IPS DF 4.7 (cell line): ENCODE measurements around the gene C5orf52.
A peak's percentile ranks its signal among the peaks of the same experiment; 100 is the strongest.
"Not testable (repeated sequence)": the region's sequence is repeated elsewhere in the genome, so short reads cannot be mapped to it uniquely, and the experiment has no call there.

Source experiments
- DNase-seq: peaks from one replicate; pipeline ENCODE4 v3.0.0-alpha.2; 2013; ENCODE audit warnings: low spot score; ENCODE audit errors: extremely low read depth

The C5orf52 gene

DNA sequence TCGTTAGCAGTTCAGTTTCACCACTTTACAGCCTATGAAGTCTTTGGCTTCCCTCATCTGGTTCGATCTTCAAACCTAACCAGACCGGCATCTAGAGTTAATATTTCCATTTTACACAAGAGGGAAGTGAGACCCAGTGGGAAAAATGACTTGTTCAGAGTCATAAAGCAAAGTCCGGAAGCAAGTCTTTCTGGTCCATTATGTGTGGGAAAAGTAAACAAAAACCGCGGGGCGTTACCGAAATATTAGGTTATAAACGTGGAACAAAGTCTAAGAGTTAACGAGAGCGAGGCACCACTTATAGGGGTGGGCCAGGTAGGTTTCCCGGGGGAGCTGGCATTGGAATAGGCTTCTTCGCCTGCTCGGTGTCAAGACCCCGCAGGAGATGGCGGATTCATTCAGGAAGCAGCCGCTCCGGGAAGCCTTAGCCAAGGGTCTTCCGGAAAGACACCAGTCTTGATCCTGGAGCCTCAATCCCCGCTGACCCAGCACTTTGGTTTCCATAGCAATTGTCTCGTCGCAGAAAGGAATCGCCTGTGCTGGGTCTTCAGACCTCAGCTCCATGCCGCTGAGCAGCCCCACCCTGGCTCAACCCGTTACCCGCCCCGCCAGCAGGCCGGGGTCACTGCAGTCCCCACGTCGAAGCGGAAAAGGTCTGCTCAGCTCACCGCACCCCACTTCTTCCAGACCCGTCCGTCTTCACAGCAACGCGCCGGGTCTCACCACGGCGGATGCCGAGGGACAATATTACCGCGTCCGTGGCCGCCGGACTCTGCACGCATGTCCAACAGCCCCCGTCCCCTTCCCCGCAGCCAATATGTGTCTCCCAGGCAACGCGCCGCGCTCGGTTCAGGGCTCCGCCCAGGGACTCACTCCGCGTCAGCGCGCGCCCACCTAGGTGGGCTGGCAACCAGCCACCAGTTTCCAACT is at the start of gene C5orf52:
TSS of gene C5orf52 (plus strand) at position 872 of the 930 bp plus-strand sequence. CDS start 82 bp downstream, outside the sequence.
- no peak for DNase-seq

DNA sequence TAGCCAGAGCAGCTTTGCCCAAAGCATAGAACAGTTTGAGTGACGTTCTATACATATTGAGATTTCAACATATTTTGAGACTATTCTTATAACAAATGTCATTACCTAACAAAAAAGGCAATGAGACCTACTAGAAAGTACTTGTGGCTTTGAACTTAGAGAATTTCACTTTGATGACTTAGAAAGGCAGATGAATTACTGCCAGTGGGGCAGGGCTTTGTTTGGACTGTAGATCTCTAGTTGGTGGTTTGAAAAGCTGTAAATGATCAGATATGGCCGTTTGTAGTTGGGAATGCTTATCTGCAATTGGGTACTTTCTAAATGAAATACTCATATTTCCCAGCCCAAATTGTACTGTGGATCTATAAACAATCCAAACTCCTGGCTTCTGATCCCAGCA is 47.2 kb upstream of the C5orf52 start:
- DNase-seq, result no peak

DNA sequence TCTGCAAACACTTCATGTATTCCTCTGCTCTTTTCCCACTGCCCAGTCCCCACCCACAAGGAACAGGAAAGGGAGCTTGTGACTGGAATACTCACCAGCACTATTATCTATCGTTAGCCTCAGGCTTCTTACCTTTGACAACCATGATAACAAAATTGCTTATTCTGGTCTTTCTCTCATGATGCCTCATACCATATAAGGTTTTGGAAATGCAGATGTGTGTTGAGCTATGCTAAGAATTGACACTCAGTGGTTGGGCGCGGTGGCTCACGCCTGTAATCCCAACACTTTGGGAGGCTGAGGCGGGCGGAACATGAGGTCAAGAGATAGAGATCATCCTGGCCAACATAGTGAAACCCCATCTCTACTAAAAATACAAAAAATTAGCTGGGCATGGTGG is 44.5 kb upstream of the C5orf52 start:
- DNase-seq, result no peak

DNA sequence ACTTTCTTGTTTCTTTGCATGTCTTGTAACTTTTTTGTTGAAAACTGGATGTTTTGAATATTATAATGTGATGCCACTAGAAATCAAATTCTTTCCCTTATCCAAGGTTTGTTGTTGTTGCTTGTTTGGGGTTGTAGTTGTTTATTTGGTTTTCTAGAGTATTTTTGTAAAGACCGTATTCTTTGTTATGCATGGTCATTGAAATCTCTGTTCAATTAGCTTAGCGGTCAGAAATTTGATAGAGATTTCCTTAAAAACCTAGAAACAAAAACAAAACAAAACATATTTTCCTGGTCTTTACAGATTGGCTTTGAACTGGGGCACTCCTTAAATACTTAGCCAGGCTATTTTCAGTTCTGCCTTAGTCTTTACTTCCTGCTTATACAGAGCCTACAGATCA is 41.0 kb upstream of the C5orf52 start:
- no peak for DNase-seq

DNA sequence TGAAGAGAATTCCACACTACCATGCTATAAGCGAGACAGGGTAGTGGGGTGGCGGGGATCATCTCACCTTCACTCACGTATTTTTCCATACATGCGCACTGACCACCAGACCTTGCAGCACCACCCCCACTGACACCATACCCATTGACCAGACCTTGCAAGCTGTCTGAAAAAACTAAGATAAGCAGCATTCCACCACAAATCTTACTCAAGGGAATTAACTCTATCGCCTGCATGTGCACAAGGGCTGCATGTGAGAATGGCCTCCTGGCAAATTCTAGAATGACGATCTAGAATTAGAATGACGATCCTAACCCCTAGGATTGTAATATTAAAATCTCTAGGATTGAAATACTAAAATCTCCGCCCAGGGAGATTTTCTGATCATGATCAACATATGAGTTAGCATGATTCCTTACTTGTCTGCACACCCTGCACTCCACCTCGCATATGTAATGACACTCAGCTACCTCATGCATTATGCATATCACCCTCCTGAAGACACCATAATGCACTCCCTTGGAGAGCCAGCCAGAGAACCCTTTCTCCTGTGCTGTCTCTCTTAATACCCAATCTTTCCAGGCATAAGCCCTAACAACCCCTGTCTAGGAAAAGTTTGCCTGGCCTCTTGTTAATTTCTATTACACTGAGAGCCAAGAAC is 30.8 kb upstream of the C5orf52 start:
- DNase-seq, result no peak

DNA sequence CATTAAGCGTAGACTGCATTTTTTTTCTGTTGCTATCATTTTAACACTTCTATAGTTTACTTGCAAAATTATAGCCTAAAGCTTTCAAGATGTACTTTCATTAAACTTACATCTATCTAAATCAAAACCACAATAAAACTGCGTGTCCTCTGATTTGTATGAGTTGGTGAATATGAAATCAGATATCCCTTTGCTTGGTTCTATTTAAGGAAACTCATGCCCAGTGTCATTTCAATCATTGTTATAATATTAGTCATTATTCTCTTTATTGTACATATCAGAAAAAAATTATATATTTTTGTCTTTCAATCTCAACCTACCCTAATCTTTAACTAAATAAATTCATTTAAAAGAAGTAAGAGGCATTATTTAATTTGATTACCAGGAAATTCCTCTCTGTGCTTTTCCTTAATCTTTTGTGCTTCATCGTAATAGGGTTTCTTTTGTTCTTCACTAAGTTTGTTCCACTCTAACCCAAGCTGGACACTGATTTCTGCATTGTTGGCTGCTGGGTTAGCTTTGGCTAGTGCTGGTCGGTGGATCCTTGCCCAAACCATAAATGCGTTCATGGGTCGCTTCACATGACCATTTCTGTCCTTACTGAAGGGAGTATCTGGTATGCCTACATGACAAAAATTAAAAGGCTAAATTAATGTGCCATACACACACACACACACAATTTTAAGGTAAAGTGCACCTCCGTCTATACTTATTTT is 22.9 kb upstream of the C5orf52 start:
- DNase-seq, result no peak

DNA sequence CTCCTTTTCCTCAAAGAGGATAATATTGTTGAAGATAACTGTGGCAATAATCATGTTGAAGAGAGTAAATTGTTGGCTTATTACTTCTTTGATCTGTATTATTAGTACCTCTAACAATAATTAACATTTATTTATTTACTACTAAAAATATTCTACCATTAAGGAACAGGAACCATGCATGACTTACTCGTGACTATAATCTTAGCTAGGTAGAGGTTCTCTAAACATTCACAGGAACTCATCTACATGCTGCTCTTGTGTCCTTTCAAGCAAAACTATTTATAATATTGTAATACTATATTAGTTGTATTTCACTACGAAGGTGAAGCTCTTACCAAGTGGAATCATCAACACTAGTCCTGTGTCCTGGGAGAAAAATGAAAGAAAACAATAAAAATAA is 22.2 kb upstream of the C5orf52 start:
- DNase-seq, result no peak

DNA sequence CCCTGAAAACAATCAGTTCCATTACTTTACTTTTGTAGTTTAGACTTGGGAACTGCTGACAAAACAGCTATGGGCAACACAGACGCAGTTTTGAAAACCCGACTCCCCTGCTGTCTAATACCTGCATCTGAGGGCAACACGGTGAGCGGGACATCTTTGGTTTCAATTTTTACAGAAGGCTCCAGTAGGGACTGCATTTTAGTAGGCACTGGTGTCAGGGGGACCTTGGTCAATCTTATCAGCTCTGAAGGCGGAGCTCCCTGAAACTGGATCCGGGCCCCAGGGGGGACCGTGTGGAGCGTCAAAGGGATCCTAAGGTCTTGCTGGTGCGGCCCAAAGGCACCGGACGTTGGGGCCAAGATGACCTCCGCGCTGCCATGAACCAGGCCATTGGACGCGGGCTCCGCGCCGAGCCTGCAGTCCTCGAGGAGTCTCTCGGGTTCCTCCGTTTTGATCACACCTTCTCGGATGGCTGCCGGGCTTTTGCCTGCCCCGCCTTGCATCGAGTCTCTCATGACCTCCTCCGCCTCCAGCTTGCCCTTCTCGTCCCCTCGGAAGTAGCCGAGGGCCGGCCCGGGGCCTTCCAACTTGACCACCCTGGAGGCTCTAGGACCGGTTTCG is 20.2 kb upstream of the C5orf52 start:
- DNase-seq, result no peak

DNA sequence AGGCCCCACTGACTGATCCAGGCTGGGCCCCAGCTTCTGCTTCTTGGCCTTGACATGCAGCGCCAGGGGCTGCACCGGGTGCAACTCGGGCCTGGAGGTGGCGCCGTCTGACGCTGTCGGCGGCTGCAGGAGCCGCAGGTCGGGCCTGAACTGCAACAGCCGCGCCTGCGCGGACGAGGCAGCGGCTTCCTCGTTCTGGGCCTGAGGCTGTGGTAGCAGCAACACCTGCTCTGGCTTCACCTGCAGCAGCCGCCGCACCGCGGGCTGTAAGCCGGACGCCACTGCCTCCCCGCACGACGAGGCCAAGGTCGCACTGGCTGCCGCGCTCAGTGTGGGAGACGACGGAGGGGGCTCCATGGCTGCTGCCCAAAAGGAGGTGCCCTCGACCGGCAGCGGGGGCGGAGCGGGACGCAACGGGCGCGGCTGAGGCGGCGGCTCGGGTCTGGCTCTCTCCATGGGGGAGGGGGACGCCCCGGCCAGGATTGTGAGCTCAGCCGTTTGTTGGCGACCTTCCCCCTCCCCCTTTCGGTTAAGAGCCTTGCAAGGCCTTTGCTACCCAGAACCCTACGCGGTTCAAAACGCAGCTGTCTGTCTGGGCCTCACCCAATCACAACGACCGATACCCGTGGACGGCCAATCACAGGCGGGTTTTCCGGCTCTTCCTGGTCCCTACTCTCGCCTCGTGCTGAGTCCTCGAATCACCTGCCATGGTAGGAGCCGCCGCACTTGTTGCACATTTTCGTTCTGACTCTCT is 19.5 kb upstream of the C5orf52 start:
- DNase-seq, result peak; percentile 72

DNA sequence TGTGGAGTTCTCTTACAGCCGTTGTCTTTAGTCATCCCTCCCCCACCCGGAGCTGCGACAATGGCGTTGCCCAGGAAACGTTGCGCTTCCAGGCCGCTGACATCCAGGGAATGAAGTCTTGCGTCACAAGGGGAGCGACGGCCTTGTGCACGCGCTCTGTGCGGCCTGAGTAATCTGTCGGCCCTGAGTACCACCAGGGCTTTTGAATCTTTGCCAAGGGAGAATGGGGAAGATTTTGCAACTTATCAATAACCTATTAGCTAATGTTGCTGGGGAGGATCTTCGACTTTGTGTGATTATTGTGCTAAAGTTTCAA is 19.0 kb upstream of the C5orf52 start, which contains the start of gene SOX30:
TSS of gene SOX30 (minus strand) at position 62 of the 316 bp plus-strand sequence. CDS start 360 bp downstream, outside the sequence.
- DNase-seq, result no peak

DNA sequence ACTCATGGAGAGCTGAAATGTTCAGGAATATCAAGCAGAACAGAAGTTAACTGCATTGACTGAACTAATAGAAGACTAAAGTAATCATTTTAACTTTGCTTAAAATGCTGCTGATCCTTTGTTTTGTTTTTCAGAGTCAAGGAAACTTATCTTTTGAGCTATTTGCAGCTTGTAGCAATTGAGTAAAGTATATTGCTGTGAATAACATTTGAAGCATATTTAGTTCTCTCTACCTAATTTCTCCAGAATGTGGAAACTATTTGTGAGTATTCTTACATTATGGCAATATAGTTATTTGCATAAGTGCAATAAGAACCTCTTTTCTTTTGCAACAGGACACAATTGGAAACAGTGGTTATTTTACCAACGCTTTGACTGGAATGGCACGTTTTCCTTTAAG is 13.8 kb upstream of the C5orf52 start:
- no peak for DNase-seq

DNA sequence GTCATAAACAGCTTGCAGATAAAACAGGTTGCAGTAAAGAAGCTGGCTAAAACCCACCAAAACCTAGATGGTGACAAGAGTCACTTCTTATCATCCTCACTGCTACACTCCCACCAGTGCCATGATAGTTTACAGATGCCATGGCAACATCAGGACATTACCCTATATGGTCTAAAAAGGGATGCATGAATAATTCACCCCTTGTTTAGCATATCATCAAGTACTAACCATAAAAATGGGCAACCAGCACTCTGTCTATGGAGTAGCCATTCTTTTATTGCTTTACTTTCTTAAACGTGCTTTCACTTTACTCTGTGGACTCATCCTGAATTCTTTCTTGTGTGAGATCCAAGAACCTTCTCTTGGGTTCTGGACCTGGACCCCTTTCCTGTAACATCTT is 12.4 kb upstream of the C5orf52 start:
- DNase-seq, result no peak

DNA sequence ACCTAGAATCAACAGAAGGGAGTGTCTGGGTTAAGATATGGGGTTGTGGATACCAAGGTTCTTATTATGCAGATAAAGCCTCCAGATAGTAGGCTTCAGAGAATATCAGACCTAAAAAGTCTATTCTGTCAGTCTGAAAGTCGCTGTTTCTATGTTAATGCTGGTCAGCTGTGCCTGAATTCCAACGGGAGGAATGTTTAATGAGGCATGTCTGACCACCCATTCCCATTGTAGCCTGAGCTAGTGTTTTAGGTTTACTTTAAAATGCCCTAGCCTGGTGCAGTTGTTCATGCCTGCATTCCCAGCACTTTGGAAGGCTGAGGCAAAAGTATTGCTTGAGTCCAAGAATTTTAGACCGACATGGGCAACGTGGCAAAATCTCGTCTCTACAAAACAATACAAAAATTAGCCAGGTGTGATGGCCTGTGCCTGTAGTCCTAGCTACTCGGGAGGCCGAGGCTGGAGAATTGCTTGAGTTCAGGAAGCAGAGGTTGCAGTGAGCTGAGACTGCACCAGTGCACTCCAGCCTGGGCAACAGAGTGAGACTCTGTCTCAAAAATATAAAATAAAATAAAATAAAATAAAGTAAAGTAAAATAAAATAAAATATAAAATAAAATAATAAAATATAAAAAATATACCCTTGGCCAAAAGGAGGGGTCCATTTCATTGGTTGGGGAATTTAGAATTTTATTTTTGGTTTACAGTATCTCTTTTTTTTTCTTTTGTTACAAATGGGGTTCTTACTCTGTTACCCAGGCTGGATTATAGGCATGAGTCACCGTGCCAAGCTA is 11.3 kb upstream of the C5orf52 start:
- no peak for DNase-seq

DNA sequence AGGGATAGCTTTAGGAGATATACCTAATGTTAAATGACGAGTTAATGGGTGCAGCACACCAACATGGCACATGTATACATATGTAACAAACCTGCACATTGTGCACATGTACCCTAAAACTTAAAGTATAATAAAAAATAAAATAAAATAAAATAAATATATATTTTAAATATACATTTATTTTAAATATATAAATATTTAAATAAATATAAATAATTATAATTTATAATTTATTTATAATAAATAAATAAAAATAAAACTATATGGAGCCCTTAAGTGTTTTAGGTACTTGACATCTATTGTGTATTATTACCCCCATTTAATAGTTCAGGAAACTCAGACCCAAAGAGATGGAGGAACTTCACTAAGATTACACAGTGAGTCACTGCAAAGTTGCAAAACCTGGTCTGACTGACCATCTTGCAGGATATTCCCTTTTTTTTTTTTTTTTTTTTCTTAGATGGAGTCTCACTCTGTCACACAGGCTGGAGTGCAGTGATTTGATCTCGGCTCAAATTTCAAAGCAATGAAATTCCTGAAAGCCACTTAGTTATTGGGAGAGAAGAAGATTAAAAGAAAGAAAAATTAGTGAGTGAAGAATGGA is 5.8 kb upstream of the C5orf52 start:
- DNase-seq, result no peak

DNA sequence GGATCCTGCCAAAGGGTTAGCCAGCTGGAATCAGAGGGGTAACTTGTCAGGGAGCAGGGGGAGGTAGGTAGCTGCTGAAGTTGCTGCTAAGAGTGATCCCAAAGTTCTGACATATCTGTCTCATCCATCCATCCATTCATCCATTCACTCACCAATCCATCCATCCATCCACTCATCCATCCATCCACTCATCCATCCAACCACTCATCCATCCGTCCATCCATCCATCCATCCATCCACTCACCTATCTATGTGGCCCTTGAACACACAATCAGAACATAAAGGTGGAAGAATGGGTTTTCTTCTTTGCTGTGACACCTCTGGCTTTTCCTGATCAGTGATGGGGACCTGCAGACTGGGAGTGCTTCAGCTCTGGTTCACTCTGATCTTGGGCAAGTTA is 3.0 kb upstream of the C5orf52 start:
- no peak for DNase-seq

DNA sequence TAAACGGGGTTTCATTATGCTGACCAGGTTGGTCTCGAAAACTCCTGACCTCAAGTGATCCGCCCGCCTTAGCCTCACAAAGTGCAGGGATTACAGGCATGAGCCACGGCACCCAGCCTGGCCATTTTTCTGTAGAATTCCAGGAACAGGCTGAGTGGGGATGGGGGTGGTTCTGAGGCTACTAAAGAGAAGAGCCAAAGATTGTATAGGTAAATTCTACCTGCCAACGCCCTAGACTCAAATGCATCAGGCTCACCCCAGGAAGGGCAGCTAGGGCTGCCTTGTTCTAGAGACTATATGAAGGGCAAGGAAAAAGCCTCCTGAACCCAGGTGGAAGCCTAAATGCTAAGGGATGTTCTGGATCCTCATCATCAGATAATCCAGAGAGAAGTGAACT is 1.6 kb upstream of the C5orf52 start:
- DNase-seq, result no peak

DNA sequence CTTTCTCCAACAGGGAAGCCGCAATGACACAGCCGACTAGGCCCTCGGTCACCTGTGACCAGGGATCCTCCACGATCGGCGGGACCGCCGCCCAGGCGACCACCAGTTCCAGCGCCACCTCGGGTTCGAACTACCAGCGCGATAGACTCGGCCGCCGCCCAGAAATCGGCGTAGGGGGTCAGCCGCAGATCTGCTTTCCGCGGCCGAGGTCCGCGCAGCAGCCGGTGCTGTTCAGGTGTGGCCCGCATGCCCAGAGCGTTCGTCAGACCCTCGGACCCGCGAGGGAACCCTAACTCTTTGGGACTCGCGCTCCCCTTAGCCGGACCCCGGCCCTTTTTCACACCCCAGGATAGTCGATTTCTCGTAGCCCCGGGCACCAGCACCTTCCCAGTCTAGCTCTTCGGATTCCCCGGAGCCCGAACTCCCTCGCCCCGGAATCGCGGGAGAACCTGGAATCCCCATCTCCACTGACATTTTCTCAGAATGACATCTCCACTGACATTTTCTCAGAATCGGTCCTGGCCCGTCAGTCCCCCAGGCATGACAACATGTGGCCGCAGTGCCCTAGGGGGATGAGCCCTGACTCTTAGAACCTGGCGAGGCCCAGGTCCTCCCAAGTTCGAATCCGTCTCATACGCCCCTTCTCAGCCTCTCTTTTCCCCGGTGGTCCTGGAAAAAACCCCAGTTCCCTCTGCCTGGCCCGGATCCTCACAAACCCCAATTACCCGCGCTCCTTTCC is 428 bp downstream of the C5orf52 start:
- no peak for DNase-seq

DNA sequence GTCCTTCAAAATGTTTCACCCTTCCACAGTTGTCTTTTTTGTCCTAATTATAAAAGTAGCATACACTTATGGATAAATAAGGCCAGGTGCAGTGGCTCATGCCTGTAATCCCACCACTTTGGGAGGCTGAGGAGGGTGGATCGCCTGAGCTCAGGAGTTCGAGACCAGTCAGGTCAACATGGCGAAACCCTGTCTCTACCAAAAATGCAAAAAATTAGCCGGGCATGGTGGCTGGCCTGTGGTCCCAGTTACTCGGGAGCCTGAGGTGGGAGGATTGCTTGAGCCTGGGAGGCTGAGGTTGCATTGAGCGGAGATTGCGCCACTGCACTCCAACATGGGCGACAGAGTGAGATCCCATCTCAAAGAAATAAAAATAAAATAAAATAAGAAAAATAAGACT is 1.6 kb downstream of the C5orf52 start:
- DNase-seq, result no peak

DNA sequence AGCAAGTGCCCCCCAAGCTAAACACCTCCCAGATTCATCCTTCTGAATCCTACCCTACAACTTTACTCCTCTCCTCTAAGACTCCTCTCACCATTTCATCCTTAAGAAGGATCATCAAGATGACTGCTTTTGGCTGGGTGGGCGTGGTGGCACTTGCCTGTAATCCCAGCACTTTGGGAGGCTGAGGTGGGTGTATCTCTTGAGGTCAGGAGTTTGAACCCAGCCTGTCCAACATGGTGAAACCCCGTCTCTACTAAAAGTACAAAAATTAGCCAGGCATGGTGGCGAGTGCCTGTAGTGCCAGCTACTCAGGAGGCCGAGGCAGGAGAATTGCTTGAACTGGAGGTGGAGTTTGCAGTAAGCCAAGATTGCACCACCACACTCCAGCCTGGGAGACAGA is 3.0 kb downstream of the C5orf52 start:
- not testable (repeated sequence) for DNase-seq
